ENCODE measurements around the gene PYCR2.

Gene PYCR2

GRCh38 chr1:225917536-225917935 lies 6.5 kb downstream of the PYCR2 start:
- Histone ChIP-seq H3K18ac (ENCODE audit: low read length) (no peak overlapping the region), H2BK12ac (ENCODE audit: low read length) (no peak overlapping the region), H3K9me3 (ENCODE audit: insufficient read depth, low read depth, low read length) (peaks cover 4% of the 10 kb centered on the region), H3K36me3 (ENCODE audit: control insufficient read depth in 1 of 2, insufficient read depth in 2 of 2, low read length in 2 of 2) (peaks cover 19 to 25% of the 10 kb centered on the region in 2 experiments), H4K8ac (ENCODE audit: low read depth, low read length) (no peak overlapping the region), H2AK5ac (ENCODE audit: low read length) (no peak overlapping the region), H3K27me3 (ENCODE audit: insufficient read depth, low read length) (no peaks in the 10 kb centered on the region), H3K27ac (ENCODE audit: low read depth, low read length) (no peak overlapping the region), H3K79me1 (ENCODE audit: low read length) (no peaks in the 10 kb centered on the region), H3K23ac (ENCODE audit: low read length) (no peak overlapping the region), H3K14ac (ENCODE audit: low read length) (no peak overlapping the region), H2AFZ (ENCODE audit: insufficient read depth, low read length, poor library complexity) (no peak overlapping the region), H3K4ac (ENCODE audit: low read depth, low read length) (no peak overlapping the region), H3K79me2 (ENCODE audit: control insufficient read depth, insufficient read depth, low read length, poor library complexity) (no peaks in the 10 kb centered on the region), H4K91ac (ENCODE audit: low read depth, low read length) (no peak overlapping the region), H4K12ac (ENCODE audit: low read depth, low read length) (no peak overlapping the region), H2BK120ac (ENCODE audit: insufficient read depth, low read length, poor library complexity) (no peak overlapping the region), H2BK5ac (ENCODE audit: low read depth, low read length, poor library complexity) (no peak overlapping the region), H3K4me3 (ENCODE audit: low read depth, low read length) (no peak overlapping the region), H3K9ac (ENCODE audit: low read length) (no peak overlapping the region), H3K4me2 (ENCODE audit: low read length) (no peak overlapping the region), H3K4me1 (ENCODE audit: control insufficient read depth in 1 of 2, insufficient read depth in 2 of 2, low read length in 2 of 2) (no peaks in the 10 kb centered on the region)
- DNase-seq, result no peak
- WGBS (ENCODE audit: extremely low coverage, insufficient coverage, insufficient read length), result no CpG with 5 or more reads among the region's 5 CpGs

DNA sequence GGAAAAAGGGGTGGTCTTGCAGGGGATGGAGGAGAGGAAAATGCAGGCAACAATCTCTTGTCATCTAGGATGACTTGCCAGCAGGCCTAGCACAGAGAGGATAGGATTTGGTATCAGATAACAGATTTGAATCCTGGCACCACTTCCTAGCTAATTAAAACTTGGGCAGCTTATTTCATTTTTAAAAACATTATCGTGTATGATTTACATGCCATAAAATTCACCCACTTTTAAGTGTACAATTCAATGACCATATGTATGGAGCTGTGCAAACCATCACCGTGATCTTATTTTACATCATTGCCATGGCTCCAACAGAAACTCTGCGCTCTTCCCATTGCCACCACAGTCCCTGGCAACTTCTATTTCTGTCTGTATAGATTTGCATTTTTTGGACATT lies 6.9 kb downstream of the PYCR2 start:
- Histone ChIP-seq H3K23ac (ENCODE audit: low read length) (no peak overlapping the region), H4K8ac (ENCODE audit: low read depth, low read length) (no peak overlapping the region), H4K91ac (ENCODE audit: low read depth, low read length) (no peak overlapping the region), H3K79me1 (ENCODE audit: low read length) (no peaks in the 10 kb centered on the region), H4K12ac (ENCODE audit: low read depth, low read length) (no peak overlapping the region), H3K18ac (ENCODE audit: low read length) (no peak overlapping the region), H3K4ac (ENCODE audit: low read depth, low read length) (no peak overlapping the region), H3K14ac (ENCODE audit: low read length) (no peak overlapping the region), H2BK5ac (ENCODE audit: low read depth, low read length, poor library complexity) (no peak overlapping the region), H3K4me2 (ENCODE audit: low read length) (no peak overlapping the region), H3K4me3 (ENCODE audit: low read depth, low read length) (no peak overlapping the region), H3K79me2 (ENCODE audit: control insufficient read depth, insufficient read depth, low read length, poor library complexity) (no peaks in the 10 kb centered on the region), H3K27me3 (ENCODE audit: insufficient read depth, low read length) (no peaks in the 10 kb centered on the region), H2BK120ac (ENCODE audit: insufficient read depth, low read length, poor library complexity) (no peak overlapping the region), H3K36me3 (ENCODE audit: control insufficient read depth in 1 of 2, insufficient read depth in 2 of 2, low read length in 2 of 2) (peaks cover 17 to 23% of the 10 kb centered on the region in 2 experiments), H2BK12ac (ENCODE audit: low read length) (no peak overlapping the region), H2AFZ (ENCODE audit: insufficient read depth, low read length, poor library complexity) (no peak overlapping the region), H2AK5ac (ENCODE audit: low read length) (no peak overlapping the region), H3K9me3 (ENCODE audit: insufficient read depth, low read depth, low read length) (peaks cover 4% of the 10 kb centered on the region), H3K27ac (ENCODE audit: low read depth, low read length) (no peak overlapping the region), H3K4me1 (ENCODE audit: control insufficient read depth in 1 of 2, insufficient read depth in 2 of 2, low read length in 2 of 2) (no peaks in the 10 kb centered on the region), H3K9ac (ENCODE audit: low read length) (no peak overlapping the region)
- no CpG with 5 or more reads among the region's 3 CpGs for WGBS (ENCODE audit: extremely low coverage, insufficient coverage, insufficient read length)
- DNase-seq, result no peak

DNA sequence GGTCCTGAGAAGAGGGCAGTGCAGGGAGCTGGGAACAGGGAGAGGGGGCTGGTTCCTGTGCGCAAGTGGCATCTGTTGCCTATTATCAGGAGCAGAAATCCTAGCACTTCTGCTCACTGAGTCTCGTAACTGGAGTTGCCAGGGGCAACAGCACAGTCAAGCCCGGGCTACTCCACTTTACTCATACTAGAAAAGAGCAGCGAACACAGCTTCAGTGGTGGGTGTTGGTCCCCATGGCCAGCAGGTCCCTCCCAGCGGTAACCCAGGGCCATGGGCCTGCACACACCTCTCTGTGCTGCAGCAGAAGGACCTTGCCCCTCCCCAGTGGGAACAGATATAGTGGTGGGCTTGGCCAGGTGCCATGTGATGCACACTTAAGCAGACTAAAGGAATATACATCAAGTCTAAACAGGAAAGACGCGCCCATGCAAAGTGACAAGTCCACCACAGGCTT lies 8.5 kb downstream of the PYCR2 start:
- Histone ChIP-seq H3K18ac (ENCODE audit: low read length) (no peak overlapping the region), H3K36me3 (ENCODE audit: control insufficient read depth in 1 of 2, insufficient read depth in 2 of 2, low read length in 2 of 2) (peaks cover 5 to 12% of the 10 kb centered on the region in 2 experiments), H3K9ac (ENCODE audit: low read length) (no peak overlapping the region), H4K91ac (ENCODE audit: low read depth, low read length) (no peak overlapping the region), H4K12ac (ENCODE audit: low read depth, low read length) (no peak overlapping the region), H3K4me2 (ENCODE audit: low read length) (no peak overlapping the region), H2AFZ (ENCODE audit: insufficient read depth, low read length, poor library complexity) (no peak overlapping the region), H3K9me3 (ENCODE audit: insufficient read depth, low read depth, low read length) (no peaks in the 10 kb centered on the region), H3K4me1 (ENCODE audit: control insufficient read depth in 1 of 2, insufficient read depth in 2 of 2, low read length in 2 of 2) (no peaks in the 10 kb centered on the region), H3K4ac (ENCODE audit: low read depth, low read length) (no peak overlapping the region), H3K79me2 (ENCODE audit: control insufficient read depth, insufficient read depth, low read length, poor library complexity) (no peaks in the 10 kb centered on the region), H2BK12ac (ENCODE audit: low read length) (no peak overlapping the region), H3K27ac (ENCODE audit: low read depth, low read length) (no peak overlapping the region), H3K4me3 (ENCODE audit: low read depth, low read length) (no peak overlapping the region), H2BK120ac (ENCODE audit: insufficient read depth, low read length, poor library complexity) (no peak overlapping the region), H2AK5ac (ENCODE audit: low read length) (no peak overlapping the region), H3K79me1 (ENCODE audit: low read length) (no peaks in the 10 kb centered on the region), H3K23ac (ENCODE audit: low read length) (no peak overlapping the region), H2BK5ac (ENCODE audit: low read depth, low read length, poor library complexity) (no peak overlapping the region), H4K8ac (ENCODE audit: low read depth, low read length) (no peak overlapping the region), H3K14ac (ENCODE audit: low read length) (no peak overlapping the region), H3K27me3 (ENCODE audit: insufficient read depth, low read length) (no peaks in the 10 kb centered on the region)
- no peak for DNase-seq
- WGBS (ENCODE audit: extremely low coverage, insufficient coverage, insufficient read length), result no CpG with 5 or more reads among the region's 7 CpGs

GRCh38 chr1:225914947-225915346 lies 9.1 kb downstream of the PYCR2 start:
- no peak overlapping the region for H2AFZ ChIP-seq (ENCODE audit: insufficient read depth, low read length, poor library complexity)
- no peak overlapping the region for H3K4me3 ChIP-seq (ENCODE audit: low read depth, low read length)
- no peak overlapping the region for H3K4me2 ChIP-seq (ENCODE audit: low read length)
- no peak overlapping the region for H2BK5ac ChIP-seq (ENCODE audit: low read depth, low read length, poor library complexity)
- no peak overlapping the region for H2AK5ac ChIP-seq (ENCODE audit: low read length)
- WGBS (ENCODE audit: extremely low coverage, insufficient coverage, insufficient read length), result no CpG with 5 or more reads among the region's 6 CpGs
- no peak overlapping the region for H3K18ac ChIP-seq (ENCODE audit: low read length)
- H3K23ac ChIP-seq (ENCODE audit: low read length), result no peak overlapping the region
- no peak overlapping the region for H3K4ac ChIP-seq (ENCODE audit: low read depth, low read length)
- H2BK120ac ChIP-seq (ENCODE audit: insufficient read depth, low read length, poor library complexity), result no peak overlapping the region
- H4K12ac ChIP-seq (ENCODE audit: low read depth, low read length), result no peak overlapping the region
- H3K79me1 ChIP-seq (ENCODE audit: low read length), result no peaks in the 10 kb centered on the region
- H3K14ac ChIP-seq (ENCODE audit: low read length), result no peak overlapping the region
- no peaks in the 10 kb centered on the region for H3K9me3 ChIP-seq (ENCODE audit: insufficient read depth, low read depth, low read length)
- no peak overlapping the region for H4K91ac ChIP-seq (ENCODE audit: low read depth, low read length)
- no peaks in the 10 kb centered on the region for H3K79me2 ChIP-seq (ENCODE audit: control insufficient read depth, insufficient read depth, low read length, poor library complexity)
- H3K27me3 ChIP-seq (ENCODE audit: insufficient read depth, low read length), result no peaks in the 10 kb centered on the region
- no peak overlapping the region for H4K8ac ChIP-seq (ENCODE audit: low read depth, low read length)
- H3K27ac ChIP-seq (ENCODE audit: low read depth, low read length), result no peak overlapping the region
- no peaks in the 10 kb centered on the region for H3K4me1 ChIP-seq (ENCODE audit: control insufficient read depth in 1 of 2, insufficient read depth in 2 of 2, low read length in 2 of 2)
- H2BK12ac ChIP-seq (ENCODE audit: low read length), result no peak overlapping the region
- peaks cover 3 to 10% of the 10 kb centered on the region in 2 experiments for H3K36me3 ChIP-seq (ENCODE audit: control insufficient read depth in 1 of 2, insufficient read depth in 2 of 2, low read length in 2 of 2)
- H3K9ac ChIP-seq (ENCODE audit: low read length), result no peak overlapping the region
- DNase-seq, result no peak
